IgD-negative memory B cell (primary cell): Measurements from ENCODE around the gene FAM131C. TPM values are rescaled to one million over a fixed set of nuclear protein-coding genes. Genes with fewer than 3 reads are reported as not detected.

ENCODE experiments used
- polyA plus RNA-seq: library from polyadenylated mRNA; unstranded; fragments of 300-500 nt; fragmentation: Illumina TruSeq; gene quantifications from one replicate; pipeline ENCODE4 v1.2.3, GENCODE V29; 2021

Gene FAM131C
- polyA plus RNA-seq, 1 donor from 2014 or later: not detected

Other genes with a start within 250 kb of the FAM131C start
- 43.2 TPM for gene SPEN, start 225.9 kb downstream of the FAM131C start, polyA plus RNA-seq
- gene ZBTB17, start 97.5 kb downstream of the FAM131C start, polyA plus RNA-seq: 30.5 TPM
- gene SRARP, start 69.4 kb downstream of the FAM131C start, polyA plus RNA-seq: not detected
- not detected for gene HSPB7, start 55.6 kb downstream of the FAM131C start, polyA plus RNA-seq
- not detected for gene CLCNKA, start 51.6 kb downstream of the FAM131C start, polyA plus RNA-seq
- gene CLCNKB, start 29.9 kb downstream of the FAM131C start, polyA plus RNA-seq: not detected
- gene EPHA2, start 82.4 kb upstream of the FAM131C start, polyA plus RNA-seq: not detected
- gene ARHGEF19, start 139.0 kb upstream of the FAM131C start, polyA plus RNA-seq: 10.5 TPM
- gene CPLANE2, start 163.5 kb upstream of the FAM131C start, polyA plus RNA-seq: 2.2 TPM